Stimulated activated CD4-positive, alpha-beta T cell treated with anti-CD3 and anti-CD28 coated beads, Interleukin-1b, Interleukin-23, amount 100 ng/mL, for 24 hours (primary cell): ENCODE results near the gene TNFRSF18.
"Not testable (repeated sequence)": the region's sequence is repeated elsewhere in the genome, so short reads cannot be mapped to it uniquely, and the experiment has no call there.

ENCODE experiments used
- DNase-seq, 4 experiments: peaks; one replicate each; pipeline ENCODE4 v3.0.0-alpha.2; 2020; ENCODE audit warnings: low read depth in 4 of 4, low spot score in 1 of 4

The TNFRSF18 gene

DNA sequence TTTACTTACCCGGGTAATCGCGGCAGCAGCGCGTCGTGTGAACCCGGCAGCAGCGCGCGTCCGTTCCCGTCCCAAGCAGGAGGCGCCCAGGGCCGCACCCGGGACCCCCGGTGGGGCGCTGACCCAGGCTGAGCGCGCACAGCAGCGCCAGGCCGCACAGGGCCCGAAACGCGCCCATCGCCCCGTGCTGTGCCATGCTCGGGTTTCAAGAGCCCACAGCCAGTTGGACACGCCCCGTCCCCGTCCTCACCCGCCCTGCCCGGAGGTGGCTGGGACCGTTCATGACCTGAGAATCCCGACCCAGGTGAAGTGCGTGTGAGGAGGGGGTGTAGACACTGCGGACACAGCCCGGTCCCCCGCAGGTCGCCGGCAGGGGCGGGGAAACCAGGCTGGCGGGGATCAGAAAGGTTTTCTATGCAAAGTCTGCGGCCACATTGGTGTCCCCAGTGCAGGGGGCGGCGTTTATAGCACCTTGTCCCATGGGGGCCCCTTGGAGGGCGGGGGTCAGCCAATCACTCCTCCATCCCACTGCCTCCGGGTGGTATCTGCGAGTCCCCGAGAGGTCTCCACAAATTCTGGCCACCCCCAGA, at the start of gene TNFRSF18:
Gene TNFRSF18 (minus strand): TSS at position 217 of the 590 bp plus-strand sequence. CDS start 21 bp downstream, at position 196.
- peak in 1 of 4 experiments; percentile 49 for DNase-seq

DNA sequence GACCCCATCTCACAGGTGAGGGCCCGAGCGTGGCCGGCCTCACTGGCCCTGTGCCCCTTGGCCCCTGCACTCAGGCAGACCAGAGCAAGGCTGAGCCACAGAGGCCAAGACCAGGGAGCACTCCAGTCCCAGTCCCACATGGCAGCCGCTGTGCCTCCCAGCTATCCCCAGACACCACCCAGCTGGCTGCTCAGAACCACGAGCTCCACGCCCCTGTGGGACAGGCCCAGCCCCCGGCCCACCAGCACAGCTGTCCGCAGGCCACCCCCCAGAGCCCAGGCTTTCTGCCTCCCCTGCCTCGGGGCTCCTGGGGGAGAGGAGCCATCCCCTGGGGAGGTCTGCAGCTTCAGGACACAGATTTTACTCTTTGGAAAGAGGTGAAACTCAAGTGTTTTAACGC, 49.2 kb upstream of the TNFRSF18 start:
- no peak for DNase-seq

GRCh38 chr1:1255078-1255477, 48.7 kb upstream of the TNFRSF18 start:
- no peak for DNase-seq

GRCh38 chr1:1254667-1254998, 48.2 kb upstream of the TNFRSF18 start:
- no peak for DNase-seq

DNA sequence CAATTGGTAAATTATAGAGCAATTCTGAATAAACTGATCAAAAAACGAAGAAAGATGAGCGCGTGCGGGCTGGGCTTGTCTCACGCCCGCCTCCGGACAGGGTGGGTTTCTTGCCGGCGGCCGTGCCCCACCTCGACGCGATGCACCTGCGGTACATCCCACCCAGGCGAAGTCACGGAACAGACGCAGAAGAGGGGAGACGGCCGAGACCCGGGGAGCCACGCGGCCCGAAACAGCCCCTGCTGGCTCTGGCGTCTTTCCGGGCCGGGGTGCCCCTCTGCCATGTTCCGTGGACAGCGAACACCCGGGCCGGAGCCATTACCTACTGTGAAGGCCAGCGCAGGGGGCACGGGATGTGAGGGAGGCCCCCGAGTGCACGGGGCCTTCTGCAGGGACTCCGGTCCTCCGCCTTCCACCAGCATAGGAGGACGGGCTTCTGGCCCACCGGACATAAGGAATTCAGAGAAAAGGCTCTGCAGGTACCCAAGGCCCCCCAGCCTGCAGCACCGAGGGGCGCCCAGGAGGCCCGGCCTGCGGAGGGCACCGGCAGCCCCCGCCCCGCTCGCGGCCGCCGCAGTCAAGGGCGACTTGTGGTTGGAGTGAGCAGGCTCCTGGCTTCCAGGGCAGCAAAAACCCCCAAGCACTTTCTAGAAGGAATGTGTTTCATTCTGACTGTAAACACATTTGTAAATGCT, 47.7 kb upstream of the TNFRSF18 start:
- DNase-seq, result no peak

DNA sequence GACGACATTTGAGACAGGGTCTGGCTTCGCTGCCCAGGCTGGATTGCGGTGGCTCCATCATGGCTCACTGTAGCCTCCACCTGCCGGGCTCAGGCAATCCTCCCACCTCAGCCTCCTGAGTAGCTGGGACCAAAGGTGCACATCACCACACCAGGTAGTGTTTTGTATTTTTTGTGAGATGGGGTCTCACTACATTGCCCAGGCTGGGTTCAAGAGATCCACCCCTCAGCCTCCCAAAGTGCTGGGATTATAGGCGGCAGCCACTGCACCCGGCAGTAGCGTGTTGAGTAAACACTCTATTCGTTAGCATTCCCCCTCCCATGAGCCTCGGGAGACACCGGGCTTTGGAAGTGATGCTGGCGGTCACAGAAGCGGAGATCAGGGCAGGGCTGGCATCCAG, 46.9 kb upstream of the TNFRSF18 start:
- no peak for DNase-seq

GRCh38 chr1:1250786-1251284, 44.4 kb upstream of the TNFRSF18 start:
- peak in 3 of 4 experiments; percentile 42 to 47 (median 42) for DNase-seq

- DNase-seq, result not testable (repeated sequence)
These were observed 41.9 kb upstream of the TNFRSF18 start for GRCh38 chr1:1248009-1248913.

DNA sequence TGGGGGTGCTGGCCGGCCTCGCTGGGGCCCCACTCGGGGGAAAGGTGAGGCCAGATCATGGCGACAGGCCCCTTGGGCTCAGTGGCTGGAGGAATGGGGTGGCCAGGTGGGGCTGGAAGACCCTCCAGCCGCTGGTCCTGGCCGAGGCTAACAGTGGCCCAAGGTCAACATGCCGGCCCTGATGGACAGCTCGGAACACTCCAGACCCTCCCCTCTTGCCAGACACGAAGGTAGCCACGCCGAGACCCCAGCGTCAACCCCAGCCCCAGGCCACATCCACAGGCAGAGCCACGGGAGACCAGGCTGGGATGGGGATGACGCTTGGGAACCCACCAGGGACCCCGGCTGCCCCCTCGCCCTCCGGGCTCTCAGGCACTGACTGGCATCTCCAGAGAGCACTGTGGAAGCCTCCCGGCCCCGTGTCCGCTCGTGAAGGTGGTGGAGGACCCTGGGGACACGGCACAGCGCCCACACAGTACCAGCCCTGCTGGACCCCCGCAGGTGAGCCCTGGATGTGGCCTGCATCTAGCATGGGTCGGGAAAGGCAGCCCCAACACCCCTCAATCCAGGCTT, 41.0 kb upstream of the TNFRSF18 start:
- DNase-seq, result no peak

GRCh38 chr1:1246577-1247340, 40.4 kb upstream of the TNFRSF18 start, which contains the start of gene C1QTNF12:
TSS of gene C1QTNF12 (minus strand) at chr1:1246722. CDS start at chr1:1246690, 32 bp downstream.
- no peak for DNase-seq

GRCh38 chr1:1245817-1246576, 39.6 kb upstream of the TNFRSF18 start:
- DNase-seq, result no peak

GRCh38 chr1:1245178-1245816, 38.9 kb upstream of the TNFRSF18 start:
- DNase-seq, result no peak

GRCh38 chr1:1244192-1244811, 37.9 kb upstream of the TNFRSF18 start:
- DNase-seq, result no peak

GRCh38 chr1:1243807-1244191, 37.4 kb upstream of the TNFRSF18 start:
- no peak for DNase-seq

DNA sequence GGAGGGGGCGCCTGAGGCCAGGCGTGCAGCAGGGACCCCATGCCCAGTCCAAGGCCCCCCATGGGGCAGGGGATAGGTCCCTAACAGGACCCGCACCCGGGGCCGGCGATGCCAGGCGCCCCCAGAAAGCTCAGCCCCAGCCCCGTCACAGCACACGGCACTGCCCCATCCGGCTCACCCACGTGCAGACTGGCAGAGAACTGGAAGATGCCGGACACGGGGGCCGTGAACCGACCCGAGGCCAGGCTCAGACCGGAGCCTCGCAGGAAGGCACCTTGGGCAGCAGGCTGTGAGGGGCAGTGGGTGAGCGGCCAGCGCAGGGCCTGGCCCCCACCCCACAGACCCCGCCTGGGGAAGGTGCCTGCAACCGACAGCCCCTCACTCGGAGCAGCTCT, 36.9 kb upstream of the TNFRSF18 start:
- DNase-seq, result no peak

GRCh38 chr1:1242461-1243265, 36.3 kb upstream of the TNFRSF18 start:
- DNase-seq, result no peak

GRCh38 chr1:1241588-1242219, 35.3 kb upstream of the TNFRSF18 start:
- no peak for DNase-seq
